Measurements from ENCODE around the gene NDST1. TPM values are rescaled to one million over a fixed set of nuclear protein-coding genes. Genes with fewer than 3 reads are reported as not detected.
A peak's percentile ranks its signal among the peaks of the same experiment; 100 is the strongest.

Gene NDST1
- total RNA-seq, 4 donors from 2014 or later, result 68.8 to 104 (median 96.4) TPM

DNA sequence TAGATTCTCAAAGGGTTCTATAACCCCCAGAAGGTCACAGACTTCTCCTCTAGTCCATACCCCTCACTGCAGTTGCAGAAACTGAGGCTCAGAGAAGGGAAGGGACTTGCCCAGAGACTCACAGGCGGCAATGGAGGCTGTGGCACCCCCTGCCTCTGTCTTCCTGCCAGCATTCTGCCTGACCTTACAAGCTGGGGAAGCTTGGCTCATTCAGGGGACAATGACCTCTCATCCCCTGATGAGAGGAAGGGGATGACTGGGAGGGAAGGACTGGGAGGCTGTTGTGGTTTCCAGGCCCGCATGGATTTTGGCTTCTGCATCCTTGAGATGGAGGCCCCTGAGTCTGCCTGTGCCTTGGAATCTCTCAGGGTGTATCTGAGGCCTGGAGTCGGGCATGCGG lies 897 bp downstream of the NDST1 start:
- H3K27ac ChIP-seq, result peak overlapping the region; percentile 3 to 92 (median 84)
- in situ Hi-C loops (cut with MboI; ENCODE audit: low pct_ligation_motif_present in 1 of 4, low pct_unique_long_range_greater_than_20kb in 1 of 4, low sequenced_read_pairs in 3 of 4) (no loop called here), intact Hi-C loops (cut with DNase I; ENCODE audit: low total_unique reads) (no loop called here)
- H3K4me3 ChIP-seq, result no peak overlapping the region
- no peaks in the 10 kb centered on the region for H3K36me3 ChIP-seq
- TF ChIP-seq POLR2AphosphoS5 (IDR thresholded peaks at IDR 0.05) (no peak), POLR2A (IDR thresholded peaks at IDR 0.05) (no peak), EP300 (IDR thresholded peaks at IDR 0.05; ENCODE audit: low read depth) (no peak)
- TF ChIP-seq, protein P1, sequence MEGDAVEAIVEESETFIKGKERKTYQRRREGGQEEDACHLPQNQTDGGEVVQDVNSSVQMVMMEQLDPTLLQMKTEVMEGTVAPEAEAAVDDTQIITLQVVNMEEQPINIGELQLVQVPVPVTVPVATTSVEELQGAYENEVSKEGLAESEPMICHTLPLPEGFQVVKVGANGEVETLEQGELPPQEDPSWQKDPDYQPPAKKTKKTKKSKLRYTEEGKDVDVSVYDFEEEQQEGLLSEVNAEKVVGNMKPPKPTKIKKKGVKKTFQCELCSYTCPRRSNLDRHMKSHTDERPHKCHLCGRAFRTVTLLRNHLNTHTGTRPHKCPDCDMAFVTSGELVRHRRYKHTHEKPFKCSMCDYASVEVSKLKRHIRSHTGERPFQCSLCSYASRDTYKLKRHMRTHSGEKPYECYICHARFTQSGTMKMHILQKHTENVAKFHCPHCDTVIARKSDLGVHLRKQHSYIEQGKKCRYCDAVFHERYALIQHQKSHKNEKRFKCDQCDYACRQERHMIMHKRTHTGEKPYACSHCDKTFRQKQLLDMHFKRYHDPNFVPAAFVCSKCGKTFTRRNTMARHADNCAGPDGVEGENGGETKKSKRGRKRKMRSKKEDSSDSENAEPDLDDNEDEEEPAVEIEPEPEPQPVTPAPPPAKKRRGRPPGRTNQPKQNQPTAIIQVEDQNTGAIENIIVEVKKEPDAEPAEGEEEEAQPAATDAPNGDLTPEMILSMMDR (IDR thresholded peaks at IDR 0.05), result no peak
- H3K4me1 ChIP-seq, result peaks cover 67 to 85% (median 83%) of the 10 kb centered on the region in 4 donors
- H3K9me3 ChIP-seq, result no peaks in the 10 kb centered on the region
- 71% methylated on average over 4 of the region's 4 CpGs; no CpG with 5 or more reads in 1 of the 2 donors for WGBS, 2 donors (ENCODE audit: low coverage in 1 of 2)
- DNase-seq, result no peak
- H3K27me3 ChIP-seq, result no peaks in the 10 kb centered on the region

DNA sequence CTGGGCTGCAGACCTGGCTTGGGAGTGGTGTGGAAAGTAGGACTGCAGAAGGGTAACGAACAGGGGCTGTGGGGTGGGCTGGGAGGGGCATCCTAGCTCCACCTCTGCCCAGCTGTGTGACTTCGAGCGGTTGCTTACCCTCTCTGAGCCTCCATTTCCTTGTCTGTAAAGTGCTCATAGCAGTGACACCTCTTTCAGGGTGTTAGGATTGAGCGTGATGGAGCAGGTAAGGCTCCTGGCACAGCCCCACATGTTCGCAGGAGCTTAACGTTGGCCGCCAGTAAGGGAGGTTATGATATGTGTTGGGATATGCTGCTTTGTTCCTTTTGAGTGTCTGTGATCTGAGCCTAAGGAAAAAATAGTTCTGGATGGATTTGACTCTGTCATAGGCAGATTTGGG lies 2.1 kb downstream of the NDST1 start:
- in situ Hi-C loops (cut with MboI; ENCODE audit: low pct_ligation_motif_present in 1 of 4, low pct_unique_long_range_greater_than_20kb in 1 of 4, low sequenced_read_pairs in 3 of 4), result no loop called here
- DNase-seq, result no peak
- H3K27ac ChIP-seq, result peak overlapping the region; percentile 84 to 92 (median 84)
- H3K27me3 ChIP-seq, result no peaks in the 10 kb centered on the region
- H3K4me1 ChIP-seq, result peaks cover 64 to 83% (median 74%) of the 10 kb centered on the region in 4 donors
- H3K9me3 ChIP-seq, result no peaks in the 10 kb centered on the region
- TF ChIP-seq, protein P1 (IDR thresholded peaks at IDR 0.05), result no peak
- TF ChIP-seq POLR2A (IDR thresholded peaks at IDR 0.05) (no peak), POLR2AphosphoS5 (IDR thresholded peaks at IDR 0.05) (no peak), EP300 (IDR thresholded peaks at IDR 0.05; ENCODE audit: low read depth) (no peak)
- no peak overlapping the region for H3K4me3 ChIP-seq
- no peaks in the 10 kb centered on the region for H3K36me3 ChIP-seq
- WGBS, 2 donors (ENCODE audit: low coverage in 1 of 2), result 60% methylated on average over 7 of the region's 7 CpGs; no CpG with 5 or more reads in 1 of the 2 donors
- intact Hi-C loops (cut with DNase I; ENCODE audit: low total_unique reads), result no loop called here

DNA sequence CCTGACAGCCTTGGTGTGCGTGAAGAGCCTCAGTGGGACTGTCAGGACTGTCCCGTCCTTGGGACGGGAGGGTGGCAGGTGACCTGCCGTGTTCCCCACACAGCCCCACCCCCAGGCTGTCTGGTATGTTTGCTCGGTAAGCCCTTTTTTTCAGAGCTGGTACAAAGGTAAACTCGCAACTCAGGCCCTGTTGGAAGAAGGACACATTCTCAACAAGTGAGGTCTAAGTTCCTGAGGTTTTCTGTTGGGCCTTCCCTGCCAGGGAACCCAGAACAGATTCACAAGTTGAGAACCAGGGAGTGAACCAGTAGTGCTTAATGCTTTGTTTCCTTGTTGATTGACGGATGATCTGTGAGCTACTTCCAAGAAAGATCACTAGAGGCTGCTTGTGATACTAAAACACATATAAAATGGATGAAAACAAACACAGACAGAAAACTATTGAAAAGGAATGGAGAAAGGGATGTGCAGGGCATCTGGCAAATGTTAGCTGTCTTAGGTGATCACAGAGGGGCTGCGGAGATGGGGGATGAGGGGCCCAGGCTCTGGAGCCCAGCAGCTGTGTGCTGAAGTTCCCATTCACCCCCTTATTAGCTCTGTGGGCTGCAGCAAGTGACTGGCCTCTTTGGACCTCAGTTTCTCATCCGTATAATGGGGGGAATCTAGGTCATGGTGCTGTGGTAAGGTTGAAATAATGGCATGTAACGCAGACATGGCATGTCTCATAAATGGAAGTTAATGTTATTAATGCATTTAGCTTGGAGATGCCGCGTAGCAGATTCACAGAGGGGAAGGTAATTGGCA lies 2.7 kb downstream of the NDST1 start:
- H3K4me1 ChIP-seq, result peaks cover 65 to 87% (median 78%) of the 10 kb centered on the region in 4 donors
- WGBS, 2 donors (ENCODE audit: low coverage in 1 of 2), result 57 to 61% methylated on average over 3 to 12 of the region's 12 CpGs
- peak; percentile 39 for TF ChIP-seq POLR2A (IDR thresholded peaks at IDR 0.05)
- no peak for TF ChIP-seq EP300 (IDR thresholded peaks at IDR 0.05; ENCODE audit: low read depth)
- TF ChIP-seq, protein P1 (IDR thresholded peaks at IDR 0.05), result no peak
- peak in 2 of 3 donors; percentile 18 to 64 for TF ChIP-seq POLR2AphosphoS5 (IDR thresholded peaks at IDR 0.05)
- intact Hi-C loops (cut with DNase I; ENCODE audit: low total_unique reads) (no loop called here), in situ Hi-C loops (cut with MboI; ENCODE audit: low pct_ligation_motif_present in 1 of 4, low pct_unique_long_range_greater_than_20kb in 1 of 4, low sequenced_read_pairs in 3 of 4) (no loop called here)
- no peaks in the 10 kb centered on the region for H3K36me3 ChIP-seq
- no peaks in the 10 kb centered on the region for H3K27me3 ChIP-seq
- no peak overlapping the region for H3K4me3 ChIP-seq
- DNase-seq, result peak; percentile 78
- H3K27ac ChIP-seq, result peak overlapping the region; percentile 84 to 92 (median 84)
- H3K9me3 ChIP-seq, result no peaks in the 10 kb centered on the region

DNA sequence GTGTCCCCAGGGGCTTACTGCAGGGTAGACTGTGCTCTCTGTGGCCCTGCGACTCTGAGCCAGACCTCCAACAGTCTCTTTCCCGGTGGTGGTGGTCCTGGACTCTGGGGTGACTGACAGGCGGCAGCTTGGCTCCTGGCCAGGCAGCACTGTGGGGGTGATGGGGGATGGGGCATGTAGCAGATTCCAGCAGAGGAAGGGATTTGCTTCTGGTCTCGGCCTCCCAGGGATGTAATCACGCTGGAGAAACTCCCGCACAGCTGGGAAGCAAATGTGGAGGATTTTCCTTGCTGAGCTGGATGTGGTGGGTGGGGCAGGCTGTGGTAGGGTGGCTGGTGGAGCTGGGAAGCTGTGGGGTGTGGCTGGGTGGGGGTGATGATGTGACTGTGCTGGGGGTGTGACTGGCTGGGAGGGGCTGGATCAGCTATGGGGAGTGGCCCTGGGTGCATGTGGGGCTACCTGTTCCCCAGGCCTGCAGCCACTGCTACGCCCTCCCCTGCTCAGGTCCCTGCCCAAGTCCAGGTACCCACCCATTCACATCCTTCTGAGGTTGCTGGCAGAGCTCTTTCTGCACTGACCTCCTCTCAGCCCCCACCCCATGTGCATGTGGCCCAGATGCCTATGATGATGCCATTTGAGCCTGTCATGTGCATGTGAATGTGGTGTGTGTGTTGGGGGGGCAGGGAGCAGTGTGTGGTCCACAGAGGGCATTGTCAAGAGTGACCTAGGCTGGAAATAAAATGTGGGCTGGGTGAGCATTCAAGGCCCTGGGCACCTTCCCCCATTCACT lies 3.8 kb downstream of the NDST1 start:
- Histone ChIP-seq H3K4me3 (no peak overlapping the region), H3K4me1 (peaks cover 59 to 87% (median 80%) of the 10 kb centered on the region in 4 donors), H3K27me3 (no peaks in the 10 kb centered on the region), H3K36me3 (no peaks in the 10 kb centered on the region), H3K9me3 (no peaks in the 10 kb centered on the region), H3K27ac (peak overlapping the region; percentile 84 to 92 (median 84))
- intact Hi-C loops (cut with DNase I; ENCODE audit: low total_unique reads), result no loop called here
- in situ Hi-C loops (cut with MboI; ENCODE audit: low pct_ligation_motif_present in 1 of 4, low pct_unique_long_range_greater_than_20kb in 1 of 4, low sequenced_read_pairs in 3 of 4), result no loop called here
- TF ChIP-seq, protein P1 (IDR thresholded peaks at IDR 0.05), result no peak
- peak; percentile 34 for TF ChIP-seq POLR2A (IDR thresholded peaks at IDR 0.05)
- TF ChIP-seq EP300 (IDR thresholded peaks at IDR 0.05; ENCODE audit: low read depth), result no peak
- peak in 1 of 3 donors; percentile 61 for TF ChIP-seq POLR2AphosphoS5 (IDR thresholded peaks at IDR 0.05)
- peak; percentile 93 for DNase-seq
- 46 to 53% methylated on average over 2 to 7 of the region's 7 CpGs for WGBS, 2 donors (ENCODE audit: low coverage in 1 of 2)

Measured in transverse colon (tissue), 4 donors.